Erythroblast (primary cell): ENCODE data around the gene PADI3.

Source experiments
- GATA1 ChIP-seq: IDR thresholded peaks from 2 replicates; pipeline ENCODE4 v1.6.1; 2011; ENCODE audit warnings: low read depth, mild to moderate bottlenecking, control low read depth, low read length, moderate library complexity
- POLR2A ChIP-seq: IDR thresholded peaks from 2 replicates; pipeline ENCODE4 v1.6.1; 2011; ENCODE audit warnings: mild to moderate bottlenecking, low read length

DNA sequence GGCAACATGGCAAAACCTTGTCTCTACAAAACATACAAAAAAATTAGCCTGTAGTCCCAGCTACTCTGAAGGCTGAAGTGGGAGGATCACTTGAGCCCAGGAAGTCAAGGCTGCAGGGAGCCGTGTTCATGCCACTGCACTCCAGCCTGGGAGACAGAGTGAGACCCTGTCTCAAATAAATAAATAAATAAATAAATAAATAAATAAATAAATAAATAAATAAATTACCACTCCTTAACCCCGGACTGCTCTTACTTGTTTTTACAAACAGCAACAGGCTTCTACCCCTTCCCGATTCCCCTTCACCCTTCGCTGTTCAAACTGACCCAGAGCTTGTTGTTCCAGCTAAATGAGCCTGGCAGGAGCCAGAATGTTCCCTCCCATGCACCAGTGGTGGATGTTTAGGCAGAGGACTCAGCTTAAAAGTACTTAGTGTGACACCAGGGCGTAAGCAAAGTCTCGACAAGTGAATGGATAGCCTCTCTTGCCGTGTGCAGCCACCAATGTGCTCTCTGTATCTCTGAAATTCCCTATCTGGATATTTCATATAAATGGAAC is 21.5 kb upstream of the PADI3 start:
- TF ChIP-seq POLR2A (no peak), GATA1 (no peak)
